HG03060 (cell line): ENCODE results near the gene PIK3C3.

ENCODE experiments used
- ATAC-seq: cut with Tn5 transposase; IDR thresholded peaks from one replicate; pipeline ENCODE4 v1.9.1; 2021; ENCODE audit warnings: low read depth, moderate number of reproducible peaks; ENCODE audit not compliant: unreplicated experiment

Gene PIK3C3

GRCh38 chr18:41954827-41955613 is at the start of gene PIK3C3:
Gene PIK3C3 (plus strand): TSS chr18:41955234. CDS start chr18:41955292, 58 bp downstream.
- ATAC-seq, result peak; percentile 94

GRCh38 chr18:41905786-41906527 is 49.1 kb upstream of the PIK3C3 start:
- no peak for ATAC-seq

- peak; percentile 57 for ATAC-seq
These were observed 48.4 kb upstream of the PIK3C3 start for GRCh38 chr18:41906528-41907146.

GRCh38 chr18:41917181-41917580 is 37.9 kb upstream of the PIK3C3 start:
- no peak for ATAC-seq

- no peak for ATAC-seq
These were observed 33.3 kb upstream of the PIK3C3 start for GRCh38 chr18:41921770-41922169.

GRCh38 chr18:41922176-41922575 is 32.9 kb upstream of the PIK3C3 start:
- ATAC-seq, result no peak

GRCh38 chr18:41922841-41923240 is 32.2 kb upstream of the PIK3C3 start:
- no peak for ATAC-seq

- ATAC-seq, result no peak
These were observed 31.6 kb upstream of the PIK3C3 start for GRCh38 chr18:41923446-41923845.

- no peak for ATAC-seq
These were observed 26.5 kb upstream of the PIK3C3 start for GRCh38 chr18:41928581-41928980.

- ATAC-seq, result no peak
These were observed 22.1 kb upstream of the PIK3C3 start for GRCh38 chr18:41932899-41933298.

GRCh38 chr18:41933778-41934177 is 21.3 kb upstream of the PIK3C3 start:
- ATAC-seq, result no peak

- no peak for ATAC-seq
These were observed 18.4 kb upstream of the PIK3C3 start for GRCh38 chr18:41936471-41937134.

- no peak for ATAC-seq
These were observed 16.6 kb upstream of the PIK3C3 start for GRCh38 chr18:41938445-41938844.

GRCh38 chr18:41939326-41939725 is 15.7 kb upstream of the PIK3C3 start:
- no peak for ATAC-seq

GRCh38 chr18:41940506-41941215 is 14.4 kb upstream of the PIK3C3 start:
- no peak for ATAC-seq

- no peak for ATAC-seq
These were observed 12.8 kb upstream of the PIK3C3 start for GRCh38 chr18:41942254-41942653.

- no peak for ATAC-seq
These were observed 6.4 kb upstream of the PIK3C3 start for GRCh38 chr18:41948544-41949110.

GRCh38 chr18:41949206-41949920 is 5.7 kb upstream of the PIK3C3 start:
- no peak for ATAC-seq

GRCh38 chr18:41955688-41956087 is 654 bp downstream of the PIK3C3 start:
- ATAC-seq, result no peak
